Activated CD8-positive, alpha-beta memory T cell treated with anti-CD3 and anti-CD28 coated beads, Interleukin-2, amount 50 U/mL, for 24 hours (primary cell): ENCODE results near the gene OR10H1.
"Not testable (repeated sequence)": the region's sequence is repeated elsewhere in the genome, so short reads cannot be mapped to it uniquely, and the experiment has no call there.

Experiments used
- DNase-seq: peaks from one replicate; pipeline ENCODE4 v3.0.0-alpha.2; 2020; ENCODE audit errors: extremely low read depth

Gene OR10H1

DNA sequence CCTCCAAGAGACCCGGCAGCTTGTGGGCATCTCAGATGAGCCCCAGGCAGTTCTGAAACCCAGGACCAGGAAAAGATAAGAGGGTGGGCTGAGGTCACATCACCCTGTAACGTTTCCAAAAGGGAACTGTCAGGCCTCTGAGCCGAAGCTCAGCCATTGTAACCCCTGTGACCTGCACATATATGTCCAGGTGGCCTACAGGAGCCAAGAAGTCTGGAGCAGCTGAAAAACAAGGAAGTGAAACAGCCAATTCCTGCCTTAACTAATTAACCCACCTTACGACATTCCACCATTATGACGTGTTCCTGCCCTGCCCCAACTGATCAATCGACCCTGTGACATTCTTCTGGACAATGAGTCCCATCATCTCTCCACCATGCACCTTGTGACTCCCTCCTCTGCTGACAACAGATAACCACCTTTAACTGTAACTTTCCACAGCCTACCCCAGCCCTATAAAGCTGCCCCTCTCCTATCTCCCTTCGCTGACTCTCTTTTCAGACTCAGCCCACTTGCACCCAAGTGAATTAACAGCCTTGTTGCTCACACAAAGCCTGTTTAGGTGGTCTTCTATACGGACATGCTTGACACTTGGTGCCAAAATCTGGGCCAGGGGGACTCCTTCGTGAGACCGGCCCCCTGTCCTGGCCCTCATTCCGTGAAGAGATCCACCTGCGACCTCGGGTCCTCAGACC, 13.3 kb upstream of the OR10H1 start:
- DNase-seq, result not testable (repeated sequence)

DNA sequence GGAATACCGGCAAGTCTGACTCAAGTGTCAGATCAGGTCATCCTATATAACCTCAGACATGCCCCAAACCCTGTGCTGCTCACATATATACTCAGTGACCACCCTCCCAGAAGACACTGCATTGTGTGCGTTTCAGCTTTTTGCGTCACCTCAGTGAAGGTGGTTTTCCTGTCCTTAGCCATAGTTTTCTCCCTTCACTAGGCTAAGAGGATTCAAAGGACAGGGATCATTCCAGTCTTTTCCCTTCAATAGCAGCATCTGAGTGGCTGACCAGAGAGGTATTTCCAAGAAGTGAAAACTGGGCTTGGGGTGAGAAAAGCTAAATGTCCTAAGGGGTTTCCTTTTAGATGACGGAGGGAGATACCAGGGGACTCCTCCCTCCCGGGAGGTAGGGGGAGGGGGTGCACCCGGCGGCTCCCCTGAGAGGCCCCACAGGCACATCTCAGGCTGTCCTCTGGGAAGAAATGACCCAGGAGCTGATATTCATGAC, 12.7 kb upstream of the OR10H1 start:
- DNase-seq, result no peak

DNA sequence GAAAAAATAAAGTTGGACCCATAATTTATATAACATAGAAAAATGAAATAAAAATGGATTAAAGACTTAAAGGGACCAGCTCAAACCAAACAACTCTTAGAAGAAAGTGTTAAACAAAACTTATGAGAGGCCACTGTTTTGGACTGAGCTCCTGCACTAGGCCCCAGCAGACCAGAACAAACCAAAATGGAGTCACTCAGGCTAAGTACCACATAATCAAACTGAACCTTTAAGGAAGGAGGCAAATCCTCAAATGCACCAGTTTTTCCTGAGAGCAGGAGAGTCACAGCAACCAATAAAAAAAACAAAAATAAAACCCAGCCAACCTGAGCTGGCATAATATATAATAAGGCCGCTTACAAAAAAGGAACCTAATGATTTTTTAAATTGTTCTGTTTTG, 10.3 kb upstream of the OR10H1 start:
- DNase-seq, result no peak

DNA sequence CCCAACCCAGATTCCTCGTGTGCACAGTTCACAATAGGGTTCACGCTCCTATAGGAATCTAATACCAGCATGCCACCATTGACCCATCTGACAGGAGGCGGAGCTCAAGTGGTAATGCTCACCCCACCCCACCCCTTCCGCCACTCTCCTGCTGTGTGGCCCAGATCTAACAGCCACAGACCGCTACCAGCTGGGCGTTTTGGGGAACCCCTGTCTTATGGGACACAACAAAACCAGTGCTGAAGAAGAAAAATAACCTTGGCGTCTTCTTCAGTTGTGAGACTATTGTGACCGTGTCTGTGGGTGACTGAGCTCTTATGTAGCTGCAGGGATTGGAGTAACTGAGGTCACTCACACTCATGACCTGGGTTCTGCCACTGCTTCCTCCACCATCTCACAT, 5.2 kb upstream of the OR10H1 start:
- DNase-seq, result no peak

DNA sequence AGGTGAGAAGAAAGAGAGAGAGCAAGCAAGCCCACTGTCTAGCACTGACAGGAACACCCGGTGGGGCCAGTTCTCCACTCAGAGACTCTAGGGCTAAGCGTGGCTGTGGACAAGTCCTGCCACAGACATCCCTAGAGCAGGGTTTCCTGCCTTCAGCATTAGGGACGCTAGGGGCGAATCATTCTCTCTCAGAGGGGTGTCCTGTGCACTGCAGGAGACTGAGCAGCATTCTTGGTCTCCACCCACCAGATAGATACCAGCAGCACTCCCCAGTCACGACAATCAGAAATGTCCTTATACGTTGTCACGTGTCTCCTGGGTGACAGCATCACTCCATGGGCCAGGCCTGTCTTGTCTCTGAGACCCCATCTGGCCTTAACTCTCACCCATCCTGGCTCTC, 1.5 kb downstream of the OR10H1 start:
- no peak for DNase-seq

DNA sequence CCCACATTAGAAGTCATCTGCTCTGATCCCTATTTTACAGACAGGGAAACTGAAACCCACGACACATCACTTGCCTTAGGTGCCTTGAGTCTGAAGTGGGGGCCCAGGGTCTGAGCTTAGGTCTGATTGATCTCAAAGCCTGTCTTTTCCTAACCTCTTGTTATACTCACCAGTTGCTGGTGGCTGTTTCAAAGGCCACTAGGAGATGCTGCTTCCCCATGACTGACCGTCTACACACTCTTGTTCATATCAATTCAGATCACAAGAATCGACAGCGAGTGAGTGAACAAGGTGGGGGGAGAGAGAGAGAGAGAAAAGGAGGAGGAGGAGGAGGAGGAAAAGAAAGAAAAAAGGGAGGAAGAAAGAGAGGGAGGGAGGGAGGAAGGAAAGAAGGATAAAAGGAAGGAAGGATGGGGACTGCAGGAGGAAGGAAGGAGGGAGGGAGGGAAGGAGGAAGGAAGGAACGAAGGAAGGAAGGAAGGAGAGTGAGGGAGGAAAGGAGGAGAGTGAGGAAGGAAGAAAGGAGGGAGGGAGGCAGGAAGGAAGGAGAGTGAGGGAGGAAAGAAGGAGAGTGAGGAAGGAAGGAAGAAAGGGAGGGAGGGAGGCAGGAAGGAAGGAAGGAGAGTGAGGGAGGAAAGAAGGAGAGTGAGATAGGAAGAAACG, 3.3 kb downstream of the OR10H1 start:
- DNase-seq, result no peak

DNA sequence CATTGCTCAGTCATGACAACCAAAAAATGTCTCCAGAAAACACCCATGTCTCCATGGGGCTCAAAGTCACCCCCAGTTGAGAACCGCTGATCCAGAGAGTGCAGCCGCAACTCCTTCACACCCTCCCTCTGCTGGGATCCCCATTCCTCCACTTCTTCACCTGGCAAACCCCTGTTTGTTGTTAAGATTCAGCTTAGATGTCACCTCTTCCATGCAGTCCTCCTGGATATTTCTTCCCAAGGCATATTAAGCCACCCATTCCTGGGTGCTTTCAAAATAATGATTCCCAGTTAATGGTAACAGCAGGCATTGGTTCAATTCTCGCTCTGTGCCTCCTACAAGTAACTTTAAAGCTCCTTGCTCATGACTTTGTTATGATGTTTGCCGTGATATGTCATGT, 4.0 kb downstream of the OR10H1 start:
- DNase-seq, result no peak

DNA sequence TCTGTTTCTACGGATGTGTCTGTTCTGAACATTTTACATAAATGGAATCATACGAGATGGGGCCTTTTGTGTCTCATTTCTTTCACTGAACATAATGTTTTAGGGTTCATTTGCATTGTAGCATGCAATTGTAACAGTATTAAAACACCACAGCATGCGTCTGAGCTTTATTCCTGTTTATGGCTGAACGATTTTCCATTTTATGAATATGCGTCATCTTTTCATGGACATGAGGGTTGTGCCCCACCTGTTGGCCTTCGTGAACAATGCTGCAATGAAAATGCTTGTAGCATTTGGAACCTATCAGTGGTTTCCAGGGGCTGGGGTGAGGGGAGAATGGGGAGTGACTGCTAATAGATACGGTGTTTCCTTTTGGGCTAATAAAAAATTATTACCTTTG, 5.1 kb downstream of the OR10H1 start:
- no peak for DNase-seq

DNA sequence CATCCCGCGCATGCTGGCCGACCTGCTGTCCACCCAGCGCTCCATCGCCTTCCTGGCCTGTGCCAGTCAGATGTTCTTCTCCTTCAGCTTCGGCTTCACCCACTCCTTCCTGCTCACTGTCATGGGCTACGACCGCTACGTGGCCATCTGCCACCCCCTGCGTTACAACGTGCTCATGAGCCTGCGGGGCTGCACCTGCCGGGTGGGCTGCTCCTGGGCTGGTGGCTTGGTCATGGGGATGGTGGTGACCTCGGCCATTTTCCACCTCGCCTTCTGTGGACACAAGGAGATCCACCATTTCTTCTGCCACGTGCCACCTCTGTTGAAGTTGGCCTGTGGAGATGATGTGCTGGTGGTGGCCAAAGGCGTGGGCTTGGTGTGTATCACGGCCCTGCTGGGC, 21.2 kb downstream of the OR10H1 start:
- not testable (repeated sequence) for DNase-seq

DNA sequence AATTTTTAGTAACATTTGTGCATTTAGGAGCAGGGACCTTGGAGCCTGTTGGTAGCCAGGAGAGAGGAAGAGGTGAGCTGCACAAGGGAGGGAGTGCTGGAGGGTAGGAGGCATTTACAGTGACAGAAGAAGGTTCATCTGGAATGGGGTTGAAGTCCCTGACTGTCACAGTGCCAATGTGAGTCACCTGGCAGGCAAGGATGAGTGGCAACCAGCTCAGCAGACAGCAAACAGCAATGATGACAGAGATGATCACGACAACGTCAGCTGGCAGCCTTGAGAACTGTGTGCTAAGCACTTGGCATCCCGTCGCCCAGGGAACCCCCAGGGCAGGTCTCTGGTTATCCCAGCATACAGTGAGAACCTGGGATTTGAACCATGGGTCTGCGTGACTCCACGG, 25.4 kb downstream of the OR10H1 start:
- DNase-seq, result no peak

DNA sequence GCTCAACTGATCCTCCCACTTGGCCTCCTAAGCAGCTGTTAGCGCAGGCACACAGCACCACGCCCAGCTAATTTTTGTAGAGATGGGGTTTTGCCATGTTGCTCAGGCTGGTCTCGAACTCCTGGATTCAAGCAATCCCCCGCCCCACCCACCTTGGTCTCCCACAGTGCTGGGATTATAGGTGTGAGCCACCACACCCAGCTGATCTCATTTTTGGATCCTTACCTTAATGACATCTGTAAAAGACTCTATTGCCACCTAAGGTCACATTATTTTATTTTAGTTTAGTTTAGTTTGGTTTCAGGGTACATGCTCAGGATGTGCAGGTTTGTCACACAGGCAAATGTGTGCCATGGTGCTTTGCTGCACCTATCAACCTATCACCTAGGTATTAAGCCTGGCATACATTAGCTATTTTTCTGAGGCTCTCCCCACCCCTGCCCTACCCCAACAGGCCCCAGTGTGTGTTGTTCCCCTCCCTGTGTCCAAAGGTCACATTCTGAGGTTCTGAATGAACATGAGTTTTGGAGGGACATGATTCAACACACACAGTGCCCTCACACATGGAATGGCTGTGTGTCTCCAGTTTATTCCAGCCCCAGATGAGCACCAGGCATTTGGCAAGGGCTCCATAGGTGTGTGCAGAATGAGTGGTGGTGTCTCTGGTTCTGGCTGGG, 26.7 kb downstream of the OR10H1 start:
- no peak for DNase-seq

DNA sequence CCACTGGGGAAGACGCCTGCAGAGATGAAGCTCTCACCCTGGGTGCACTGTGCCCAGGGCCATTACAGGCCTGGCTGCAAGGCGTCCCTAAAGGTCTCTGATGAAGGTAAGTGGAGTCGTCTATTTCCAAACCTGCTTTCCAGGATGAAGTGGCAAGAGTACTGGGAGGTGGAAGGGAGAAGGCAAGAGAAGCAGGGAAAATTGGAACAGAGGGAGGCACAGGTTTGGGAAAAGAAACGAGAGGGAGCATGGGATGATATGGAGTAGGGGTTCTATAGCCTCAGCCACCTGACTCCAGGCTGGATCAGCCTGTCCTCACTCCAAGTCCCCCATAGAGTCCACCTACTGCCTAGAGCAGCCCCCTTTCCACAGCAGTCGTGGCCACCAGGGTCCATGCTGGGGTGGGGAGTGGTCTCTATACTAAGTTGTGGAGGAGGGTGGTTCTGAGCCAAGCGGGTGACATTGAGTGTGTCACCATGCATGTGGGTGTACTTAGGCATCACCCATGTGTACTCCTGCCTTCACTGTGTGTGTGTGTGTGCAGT, 27.8 kb downstream of the OR10H1 start, which contains the start of gene OR10H5:
OR10H5 (plus strand) TSS at position 51 of the 545 bp plus-strand sequence. CDS start 6,388 bp downstream, outside the sequence.
- no peak for DNase-seq

DNA sequence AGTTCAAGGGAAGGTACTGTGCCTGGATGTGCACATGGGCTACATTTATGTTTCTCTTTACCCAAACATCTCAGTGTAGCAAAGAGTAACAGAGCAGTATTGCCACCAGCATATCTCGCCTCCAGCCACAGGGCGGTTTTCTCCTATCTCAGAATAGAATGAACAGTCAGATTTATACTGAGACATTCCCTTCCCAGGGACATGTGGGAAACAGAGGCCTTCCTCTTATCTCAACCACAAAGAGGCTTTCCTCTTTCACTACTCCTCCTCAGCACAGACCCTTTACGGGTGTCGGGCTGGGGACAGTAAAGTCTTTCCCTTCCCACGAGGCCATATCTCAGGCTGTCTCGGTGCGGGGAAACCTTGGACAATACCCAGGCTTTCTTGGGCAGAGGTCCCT, 32.6 kb downstream of the OR10H1 start:
- not testable (repeated sequence) for DNase-seq

DNA sequence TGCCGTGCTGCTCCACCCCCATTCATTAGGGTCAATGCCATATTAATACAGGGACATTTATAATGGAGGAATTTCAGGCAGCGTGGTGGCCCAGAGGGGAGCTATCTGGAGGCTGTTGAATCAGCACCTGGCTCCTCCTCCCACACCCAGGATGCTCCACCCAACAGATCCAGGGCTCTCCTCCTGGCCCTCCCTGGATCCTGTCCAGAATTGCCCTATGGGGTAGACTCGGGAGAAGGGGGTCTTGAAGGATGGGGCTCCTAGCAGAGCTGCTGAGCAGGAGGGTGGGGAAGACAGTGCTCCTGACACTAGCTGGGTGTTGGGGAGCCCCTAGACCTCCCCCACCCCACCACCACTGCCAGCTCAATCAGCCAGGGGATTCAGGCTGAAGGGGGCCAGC, 33.3 kb downstream of the OR10H1 start:
- DNase-seq, result no peak

DNA sequence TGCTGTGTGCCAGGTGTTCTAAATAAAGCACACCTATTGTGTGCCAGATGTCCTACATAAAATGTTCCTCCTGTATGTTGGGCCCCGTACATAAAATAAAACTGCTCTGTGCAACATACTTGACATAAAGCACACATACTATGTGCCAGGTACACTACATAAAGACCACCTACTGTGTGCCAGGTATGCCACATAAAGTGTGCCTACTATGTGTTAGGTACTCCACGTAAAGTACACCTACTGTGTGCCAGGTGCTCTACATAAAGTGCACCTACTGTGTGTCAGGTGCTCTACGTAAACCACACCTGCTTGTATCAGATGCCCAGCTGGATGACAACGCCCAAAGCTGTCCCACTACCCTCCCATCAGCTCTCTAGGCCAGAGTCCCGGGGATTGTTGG, 33.8 kb downstream of the OR10H1 start:
- no peak for DNase-seq

DNA sequence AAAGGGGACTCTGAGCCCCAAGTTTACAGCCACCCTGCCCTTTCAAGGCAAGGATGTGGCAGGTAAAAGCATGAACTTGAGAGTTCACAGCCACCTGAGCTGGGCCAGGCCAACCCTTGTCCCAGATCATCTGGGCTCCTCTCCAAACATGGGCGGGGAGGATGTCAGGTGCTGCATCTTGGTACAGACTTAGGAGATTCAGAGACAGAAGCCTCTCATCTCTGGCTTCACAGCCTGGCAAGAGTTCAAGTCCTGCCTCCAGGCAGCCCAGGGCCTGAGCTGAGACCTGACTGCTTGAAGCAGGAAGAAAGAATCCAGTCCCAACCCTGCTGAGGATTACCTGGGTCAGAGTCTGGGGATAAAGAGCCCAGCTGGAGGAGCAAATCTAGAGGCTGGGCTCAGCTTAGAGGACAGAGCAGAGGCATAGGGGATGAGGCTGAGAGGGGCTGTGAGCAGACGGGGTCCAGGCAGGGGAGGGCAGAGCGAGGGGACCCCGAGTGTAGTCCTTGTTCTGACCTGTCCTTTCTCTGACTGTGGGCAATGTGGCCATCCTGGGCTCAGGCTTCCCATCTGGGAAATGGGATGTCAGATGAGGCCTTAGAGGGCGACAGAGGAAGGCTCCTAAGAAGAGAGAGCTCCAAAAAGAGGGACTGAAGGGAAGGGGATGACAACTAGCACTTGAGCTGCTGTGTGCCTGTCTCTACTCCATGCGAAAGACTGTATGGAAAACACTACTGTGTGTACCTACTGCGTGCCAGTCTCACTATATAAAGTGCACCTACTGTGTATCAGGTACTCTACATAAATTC, 34.6 kb downstream of the OR10H1 start:
- DNase-seq, result no peak

DNA sequence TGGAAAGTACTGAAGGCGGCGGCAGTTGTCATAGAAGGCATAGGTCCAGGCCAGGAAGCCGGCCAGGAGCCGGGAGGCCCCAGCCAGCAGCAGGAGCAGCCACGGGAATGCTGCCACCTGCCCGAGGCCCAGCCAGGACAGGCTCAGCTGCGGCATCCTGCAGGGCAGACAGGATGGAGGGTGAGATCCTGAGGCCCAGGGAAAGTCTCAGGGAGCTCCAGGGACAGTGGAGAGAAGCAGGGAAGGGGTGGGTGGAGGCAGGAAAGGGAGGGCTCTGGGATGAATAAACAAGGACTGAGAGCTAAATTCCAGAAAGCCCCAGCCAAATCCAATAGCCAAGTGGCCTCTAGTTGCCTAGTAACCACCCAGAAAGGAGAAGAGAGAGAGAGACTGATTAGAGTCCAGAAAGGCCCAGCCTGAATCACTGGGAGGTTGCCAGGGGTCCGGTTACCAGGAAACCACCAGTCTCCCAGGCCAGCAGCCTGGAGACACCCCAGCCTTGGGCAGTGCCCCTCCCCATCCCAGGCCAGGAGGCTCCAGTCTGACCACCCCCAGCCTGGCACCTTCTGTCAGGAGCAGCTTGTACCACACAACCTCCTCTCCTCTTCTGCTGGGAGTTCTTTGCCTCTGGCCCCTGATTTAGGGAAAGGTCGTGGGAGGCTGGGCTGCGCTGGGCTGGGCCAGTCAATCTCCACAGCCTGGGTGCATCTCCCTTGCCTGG, 35.5 kb downstream of the OR10H1 start:
- no peak for DNase-seq

DNA sequence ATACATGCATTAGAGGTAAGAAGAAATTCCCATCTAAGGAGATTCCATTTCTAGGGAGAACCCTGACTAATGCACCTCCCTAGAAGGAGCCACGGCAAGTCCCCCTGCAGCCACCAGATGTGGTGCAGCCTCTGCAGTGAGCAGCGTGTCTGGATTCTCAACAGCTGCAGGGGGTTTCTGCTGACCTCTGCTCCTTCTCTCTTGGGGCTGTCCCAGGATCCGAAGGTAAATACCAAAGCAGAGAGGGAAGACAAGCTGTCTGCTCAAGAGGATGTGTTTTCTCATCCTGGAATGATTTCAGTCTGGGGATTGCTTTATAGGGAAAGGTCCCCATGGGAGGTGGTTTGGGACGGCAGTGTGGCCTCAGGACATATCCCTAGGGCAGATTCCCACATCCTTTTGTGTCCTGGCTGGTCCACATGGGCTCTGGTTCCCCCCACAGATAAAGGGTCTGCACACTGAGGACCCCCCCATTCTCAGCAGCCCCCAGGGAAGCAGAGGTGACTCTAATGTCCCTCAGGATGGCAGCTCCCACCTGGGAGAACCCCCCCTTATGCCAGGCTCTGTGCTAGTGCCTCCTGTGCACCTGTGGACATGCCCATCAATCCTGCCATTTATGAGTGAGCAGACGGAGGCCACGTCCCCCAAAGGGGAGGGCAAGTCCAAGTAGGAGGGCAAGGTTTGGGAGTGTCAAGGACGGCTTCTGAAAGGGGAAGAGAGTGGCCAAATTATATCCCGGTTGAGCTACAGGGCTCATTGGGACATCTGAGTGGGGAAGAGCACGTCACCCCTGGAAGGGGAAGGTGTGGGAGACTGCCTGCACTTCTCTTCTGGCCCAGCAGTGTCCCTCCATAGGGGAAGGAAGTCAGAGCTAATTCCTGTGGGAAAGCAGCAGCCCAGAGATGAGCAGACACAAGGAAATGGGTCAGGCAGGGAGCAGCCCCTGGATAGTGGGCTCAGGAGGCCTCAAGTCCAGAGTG, 38.2 kb downstream of the OR10H1 start:
- no peak for DNase-seq

DNA sequence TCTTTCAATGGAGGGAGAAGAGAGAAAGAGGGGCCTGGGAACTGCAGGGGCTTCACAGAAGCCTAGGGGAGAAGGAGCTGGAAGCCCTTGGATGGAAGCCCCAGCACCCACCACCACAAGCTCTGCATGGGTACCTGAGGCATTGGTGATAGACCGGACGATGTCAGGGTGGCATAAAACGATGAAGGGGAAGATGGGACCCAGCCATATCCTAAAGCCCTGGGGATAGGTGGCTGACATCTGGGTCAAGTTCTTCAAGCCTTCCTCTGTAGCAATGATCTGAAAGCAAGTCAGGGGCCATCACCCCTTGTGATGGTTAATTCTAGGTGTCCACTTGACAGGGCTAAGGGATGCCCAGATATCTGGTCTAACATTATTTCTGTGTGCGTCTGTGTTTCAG, 39.2 kb downstream of the OR10H1 start:
- DNase-seq, result no peak

DNA sequence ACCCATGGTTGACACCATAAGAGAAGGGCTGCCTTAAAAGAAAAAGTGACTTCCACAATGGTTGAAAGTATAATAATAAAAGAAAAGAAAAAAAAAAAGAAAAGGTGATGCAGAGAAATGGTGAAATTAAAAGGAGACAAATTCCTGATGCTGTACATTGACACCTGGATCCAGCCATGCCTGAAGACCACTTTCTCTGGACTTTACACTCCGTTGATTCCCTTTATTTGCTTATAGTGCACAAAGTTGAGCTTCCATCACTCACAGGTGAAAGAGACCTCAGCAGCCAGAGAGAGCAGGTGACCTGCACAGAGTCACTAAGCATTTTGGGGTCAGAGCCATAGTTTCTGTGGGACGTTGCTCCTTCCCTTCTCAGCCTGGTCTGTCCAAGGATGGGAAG, 40.2 kb downstream of the OR10H1 start:
- no peak for DNase-seq
